Testis (tissue), 3 donors: ENCODE results near the gene THSD4. TPM values are rescaled to one million over a fixed set of nuclear protein-coding genes. Genes with fewer than 3 reads are reported as not detected.

ENCODE experiments used
- DNase-seq: peaks from one replicate; pipeline ENCODE4 v3.0.0-alpha.2; 2019
- H3K27ac ChIP-seq, 2 donors: fragments of 200-600 bp; sonication (generic); one replicate each; pipeline ENCODE4 v1.5.1; 2019
- H3K27me3 ChIP-seq: fragments of 200-600 bp; sonication (generic); one replicate; pipeline ENCODE4 v1.5.1; 2019
- H3K36me3 ChIP-seq: fragments of 200-600 bp; sonication (generic); one replicate; pipeline ENCODE4 v1.5.1; 2017; ENCODE audit warnings: low read depth; ENCODE audit errors: missing control alignments
- H3K4me1 ChIP-seq: fragments of 200-600 bp; sonication (generic); one replicate; pipeline ENCODE4 v1.5.1; 2019
- H3K4me3 ChIP-seq, 2 donors: fragments of 200-600 bp; sonication (generic); one replicate each; pipeline ENCODE4 v1.5.1; 2017 to 2019
- H3K9me3 ChIP-seq: fragments of 200-600 bp; sonication (generic); one replicate; pipeline ENCODE4 v1.5.1; 2017
- POLR2A ChIP-seq: fragments of 450-650 bp; IDR thresholded peaks from one replicate; pipeline ENCODE4 v1.6.1; 2017; ENCODE audit warnings: antibody characterized with exemption, mild to moderate bottlenecking, moderate library complexity
- WGBS, 2 donors: methylation state at CpG; one replicate each; pipeline ENCODE4 v1.1.5; 2018; 5-methylcytosine and 5-hydroxymethylcytosine counted together
- intact Hi-C: fragments of 100-400 bp; cut with DNase I; formaldehyde crosslinking; loops from one replicate; pipeline ENCODE4 v1.15.1; 2023; ENCODE audit warnings: low total_unique reads
- polyA plus RNA-seq: library from polyadenylated mRNA; stranded (reverse); fragments of 350-450 nt; fragmentation: Illumina TruSeq; extraction: RNeasy Lipid Tissue Mini Kit (QIAGEN cat#74804); gene quantifications from one replicate; pipeline ENCODE4 v1.2.3, GENCODE V29; 2014; ENCODE audit warnings: low read depth, low replicate concordance; ENCODE audit not compliant: insufficient read depth
- total RNA-seq, 2 donors: library from RNA; depleted of rRNA; stranded (reverse); fragments of >200 nt; gene quantifications; one replicate each; pipeline ENCODE4 v1.2.3, GENCODE V29; 2016
- TF ChIP-seq, protein P1 (sequence below), 3 experiments: fragments of 450-650 bp in 2 of 3; fragments of 200-600 bp in 1 of 3; sonication (generic) in 1 of 3; IDR thresholded peaks; one replicate each; pipeline ENCODE4 v1.5.1; 2016 to 2019; ENCODE audit warnings: antibody characterized with exemption in 3 of 3, mild to moderate bottlenecking in 2 of 3, moderate library complexity in 1 of 3

THSD4 gene
- total and polyA plus RNA-seq, 3 donors from 2014 or later, result 14.3 to 21.5 (median 18.2) TPM

DNA sequence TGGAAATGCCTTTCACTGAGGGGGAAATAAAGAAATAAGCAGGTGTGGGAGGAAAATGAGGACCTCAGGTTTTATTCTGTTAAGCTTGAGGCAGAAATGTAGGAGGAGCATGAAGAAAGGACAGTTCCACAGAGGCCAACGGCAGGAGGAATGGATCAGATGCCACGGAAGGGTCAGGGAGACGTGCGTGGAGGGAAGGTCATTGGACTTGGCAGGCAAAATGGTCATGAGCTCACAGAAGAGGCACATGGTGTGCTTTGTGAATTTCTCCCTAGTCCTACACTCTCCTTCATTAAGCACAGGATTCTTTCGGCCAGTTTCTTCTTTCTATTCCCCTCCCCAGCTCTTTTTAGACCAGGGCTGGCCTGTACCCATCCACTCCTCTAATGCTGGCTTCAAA, 32.5 kb upstream of the THSD4 start:
- no peak overlapping the region for H3K4me3 ChIP-seq
- DNase-seq, result peak; percentile 82
- peaks cover 8% of the 10 kb centered on the region for H3K4me1 ChIP-seq
- intact Hi-C loops, result no loop called here
- no peaks in the 10 kb centered on the region for H3K27me3 ChIP-seq
- H3K36me3 ChIP-seq, result no peaks in the 10 kb centered on the region
- no peaks in the 10 kb centered on the region for H3K9me3 ChIP-seq
- no peak for TF ChIP-seq POLR2A
- TF ChIP-seq, protein P1, sequence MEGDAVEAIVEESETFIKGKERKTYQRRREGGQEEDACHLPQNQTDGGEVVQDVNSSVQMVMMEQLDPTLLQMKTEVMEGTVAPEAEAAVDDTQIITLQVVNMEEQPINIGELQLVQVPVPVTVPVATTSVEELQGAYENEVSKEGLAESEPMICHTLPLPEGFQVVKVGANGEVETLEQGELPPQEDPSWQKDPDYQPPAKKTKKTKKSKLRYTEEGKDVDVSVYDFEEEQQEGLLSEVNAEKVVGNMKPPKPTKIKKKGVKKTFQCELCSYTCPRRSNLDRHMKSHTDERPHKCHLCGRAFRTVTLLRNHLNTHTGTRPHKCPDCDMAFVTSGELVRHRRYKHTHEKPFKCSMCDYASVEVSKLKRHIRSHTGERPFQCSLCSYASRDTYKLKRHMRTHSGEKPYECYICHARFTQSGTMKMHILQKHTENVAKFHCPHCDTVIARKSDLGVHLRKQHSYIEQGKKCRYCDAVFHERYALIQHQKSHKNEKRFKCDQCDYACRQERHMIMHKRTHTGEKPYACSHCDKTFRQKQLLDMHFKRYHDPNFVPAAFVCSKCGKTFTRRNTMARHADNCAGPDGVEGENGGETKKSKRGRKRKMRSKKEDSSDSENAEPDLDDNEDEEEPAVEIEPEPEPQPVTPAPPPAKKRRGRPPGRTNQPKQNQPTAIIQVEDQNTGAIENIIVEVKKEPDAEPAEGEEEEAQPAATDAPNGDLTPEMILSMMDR (IDR thresholded peaks at IDR 0.05), result no peak
- 29 to 47% methylated on average over 5 of the region's 5 CpGs for WGBS, 2 donors
- H3K27ac ChIP-seq, result peak overlapping the region; percentile 67 to 71

DNA sequence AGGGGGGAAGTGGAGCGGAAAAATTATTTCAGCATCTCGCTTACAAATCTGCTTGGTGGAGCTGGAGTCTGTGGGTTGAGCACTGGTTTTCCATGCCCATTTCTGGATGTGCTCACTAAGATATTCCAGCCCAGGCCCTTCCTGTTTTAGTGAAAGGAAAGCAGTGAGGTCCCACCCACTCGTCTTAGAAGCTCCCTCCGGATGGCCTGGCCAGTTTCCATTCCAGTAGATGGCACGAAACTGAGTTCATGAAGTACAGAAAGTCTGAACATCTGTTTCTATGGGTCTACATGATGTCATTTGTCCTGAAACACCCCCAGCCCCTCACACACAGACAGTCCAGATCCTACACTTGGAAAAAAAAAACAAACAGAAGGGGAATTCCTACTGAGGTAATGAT, 31.9 kb upstream of the THSD4 start:
- H3K9me3 ChIP-seq, result no peaks in the 10 kb centered on the region
- no peaks in the 10 kb centered on the region for H3K27me3 ChIP-seq
- intact Hi-C loops, result no loop called here
- DNase-seq, result peak; percentile 44
- H3K4me3 ChIP-seq, result no peak overlapping the region
- TF ChIP-seq, protein P1 (IDR thresholded peaks at IDR 0.05), result no peak
- no peak for TF ChIP-seq POLR2A
- no peaks in the 10 kb centered on the region for H3K36me3 ChIP-seq
- 34 to 55% methylated on average over 5 of the region's 5 CpGs for WGBS, 2 donors
- peaks cover 8% of the 10 kb centered on the region for H3K4me1 ChIP-seq
- peak overlapping the region; percentile 67 to 71 for H3K27ac ChIP-seq

DNA sequence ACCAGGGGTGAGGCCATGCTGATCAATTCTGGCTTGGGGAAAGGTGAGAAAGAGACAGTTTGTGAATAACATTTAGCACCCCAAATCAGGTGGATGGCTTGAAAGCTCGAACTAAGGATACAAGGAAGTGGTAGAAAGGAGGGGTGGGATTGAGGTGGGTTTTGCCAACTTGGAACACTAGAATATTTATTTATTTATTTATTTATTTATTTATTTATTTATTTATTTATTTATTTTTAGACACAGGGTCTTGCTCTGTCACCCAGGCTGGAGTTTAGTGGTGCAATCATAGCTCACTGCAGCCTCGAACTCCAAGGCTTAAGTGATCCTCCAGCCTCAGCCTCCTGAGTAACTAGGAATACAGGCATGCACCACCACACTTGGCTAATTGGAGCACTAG, 31.0 kb upstream of the THSD4 start:
- TF ChIP-seq POLR2A, result no peak
- TF ChIP-seq, protein P1 (IDR thresholded peaks at IDR 0.05), result no peak
- H3K9me3 ChIP-seq, result no peaks in the 10 kb centered on the region
- intact Hi-C loops, result no loop called here
- no peak for DNase-seq
- no peak overlapping the region for H3K4me3 ChIP-seq
- H3K36me3 ChIP-seq, result no peaks in the 10 kb centered on the region
- WGBS, 2 donors, result 97 to 100% methylated on average over 2 of the region's 2 CpGs
- H3K4me1 ChIP-seq, result peaks cover 8% of the 10 kb centered on the region
- no peaks in the 10 kb centered on the region for H3K27me3 ChIP-seq
- H3K27ac ChIP-seq, result peak overlapping the region in 1 of 2 donors; percentile 67

DNA sequence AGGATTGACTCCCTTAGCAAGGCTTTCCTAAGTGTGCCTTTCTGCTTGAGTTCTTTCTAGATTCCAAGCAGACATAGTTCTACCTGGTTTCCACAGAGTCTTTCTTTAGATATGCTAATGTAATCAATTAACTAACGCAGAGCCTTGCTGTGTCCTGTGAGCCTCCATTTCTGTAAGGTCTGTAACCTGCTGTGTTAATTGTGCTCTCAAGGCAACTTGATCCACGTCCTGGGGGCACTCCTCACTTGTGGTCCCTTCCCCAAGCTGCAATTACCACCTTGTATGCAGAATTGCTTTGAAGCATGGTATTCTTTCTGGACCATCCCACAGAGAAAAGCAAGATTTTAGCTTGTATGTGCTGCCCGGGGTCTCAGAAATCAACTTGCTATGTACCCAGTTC, 29.5 kb upstream of the THSD4 start:
- WGBS, 2 donors, result 75 to 81% methylated on average over 3 of the region's 3 CpGs
- intact Hi-C loops, result no loop called here
- Histone ChIP-seq H3K27me3 (no peaks in the 10 kb centered on the region), H3K4me1 (no peaks in the 10 kb centered on the region), H3K4me3 (no peak overlapping the region), H3K9me3 (no peaks in the 10 kb centered on the region), H3K27ac (no peak overlapping the region), H3K36me3 (no peaks in the 10 kb centered on the region)
- TF ChIP-seq, protein P1 (IDR thresholded peaks at IDR 0.05), result no peak
- no peak for TF ChIP-seq POLR2A
- DNase-seq, result no peak

DNA sequence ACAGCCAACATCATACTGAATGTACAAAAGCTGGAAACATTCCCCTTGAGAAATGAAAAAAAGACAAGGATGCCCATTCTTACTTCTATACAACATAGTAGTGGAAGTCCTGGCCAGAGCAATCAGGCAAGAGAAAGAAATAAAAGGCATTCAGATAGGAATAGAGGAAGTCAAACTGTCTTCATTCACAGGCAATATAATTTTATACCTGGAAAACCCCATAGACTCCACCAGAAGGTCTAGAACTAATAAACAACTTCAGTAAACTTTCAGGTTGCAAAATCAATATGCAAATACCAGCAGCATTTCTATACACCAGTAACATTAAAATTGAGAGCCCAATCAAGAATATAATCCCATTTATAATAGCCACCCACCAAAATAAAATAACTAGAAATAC, 27.1 kb upstream of the THSD4 start:
- DNase-seq, result no peak
- intact Hi-C loops, result no loop called here
- TF ChIP-seq, protein P1 (IDR thresholded peaks at IDR 0.05), result no peak
- no peak for TF ChIP-seq POLR2A
- no peaks in the 10 kb centered on the region for H3K4me1 ChIP-seq
- no peaks in the 10 kb centered on the region for H3K27me3 ChIP-seq
- no peaks in the 10 kb centered on the region for H3K9me3 ChIP-seq
- no peak overlapping the region for H3K27ac ChIP-seq
- no peaks in the 10 kb centered on the region for H3K36me3 ChIP-seq
- H3K4me3 ChIP-seq, result no peak overlapping the region
